Measurements from ENCODE around the gene ABHD5. TPM values are rescaled to one million over a fixed set of nuclear protein-coding genes. Genes with fewer than 3 reads are reported as not detected.

ABHD5 gene
- total RNA-seq, 4 donors from 2014 or later: 2.8 to 21.3 (median 12.2) TPM

GRCh38 chr3:43768381-43768973, 77.7 kb downstream of the ABHD5 start:
- H3K4me1 ChIP-seq: no peaks in the 10 kb centered on the region
- peak in 1 of 2 donors; percentile 36 for DNase-seq
- H3K4me3 ChIP-seq: no peak overlapping the region
- TF ChIP-seq POLR2A (IDR thresholded peaks at IDR 0.05) (no peak), CTCF (IDR thresholded peaks at IDR 0.05) (no peak)
- no peaks in the 10 kb centered on the region for H3K9me3 ChIP-seq
- no peaks in the 10 kb centered on the region for H3K36me3 ChIP-seq
- no peaks in the 10 kb centered on the region for H3K27me3 ChIP-seq
- no peak overlapping the region for H3K27ac ChIP-seq
- intact Hi-C loops (cut with DNase I; ENCODE audit: low total_unique reads): no loop called here

DNA sequence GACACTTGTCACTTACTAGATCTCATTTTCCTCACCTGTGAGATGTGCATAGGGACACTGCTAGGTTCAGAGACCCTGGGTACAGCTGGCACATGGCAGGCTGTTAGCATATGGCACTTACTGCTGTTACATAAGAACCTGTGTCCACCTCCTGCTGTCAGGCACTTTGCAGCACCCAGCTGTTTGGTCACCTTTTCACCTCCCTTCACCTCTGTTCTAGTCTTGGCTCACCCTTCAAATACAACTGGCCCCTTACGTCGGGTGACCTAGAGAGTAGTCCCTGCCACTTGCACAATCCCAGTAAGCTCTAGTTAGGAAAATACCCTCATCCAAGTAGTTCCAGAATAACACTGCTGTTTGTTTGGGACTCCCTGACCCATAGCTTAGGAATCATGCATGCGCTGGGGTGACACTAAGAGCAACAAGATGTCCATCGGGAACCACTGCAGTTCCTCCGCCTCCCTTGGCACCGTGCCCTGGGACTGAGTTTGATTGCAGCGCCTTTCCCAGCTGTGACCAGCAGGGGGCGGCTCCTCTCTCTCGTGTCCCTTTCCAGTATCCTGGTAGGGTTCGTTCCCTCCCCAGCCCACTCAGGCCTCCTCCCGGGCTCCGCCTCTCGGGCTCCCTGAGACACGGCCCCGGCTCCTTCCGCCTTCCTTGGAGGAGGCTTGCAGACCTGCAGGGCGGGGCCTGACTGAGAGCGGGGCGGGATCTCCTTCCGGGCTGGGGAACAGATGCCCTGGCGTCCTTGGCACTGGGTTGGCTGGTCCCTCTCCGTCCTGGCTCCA, 78.6 kb downstream of the ABHD5 start:
- H3K9me3 ChIP-seq: no peaks in the 10 kb centered on the region
- H3K27ac ChIP-seq: peak overlapping the region; percentile 61 to 77
- no peaks in the 10 kb centered on the region for H3K27me3 ChIP-seq
- no peak for TF ChIP-seq POLR2A (IDR thresholded peaks at IDR 0.05)
- peak; percentile 77 to 86 (median 80) for TF ChIP-seq CTCF (IDR thresholded peaks at IDR 0.05)
- peak; percentile 93 to 95 for DNase-seq
- peak overlapping the region; percentile 19 to 26 for H3K4me3 ChIP-seq
- no peaks in the 10 kb centered on the region for H3K36me3 ChIP-seq
- intact Hi-C loops (cut with DNase I; ENCODE audit: low total_unique reads): no loop called here
- no peaks in the 10 kb centered on the region for H3K4me1 ChIP-seq

DNA sequence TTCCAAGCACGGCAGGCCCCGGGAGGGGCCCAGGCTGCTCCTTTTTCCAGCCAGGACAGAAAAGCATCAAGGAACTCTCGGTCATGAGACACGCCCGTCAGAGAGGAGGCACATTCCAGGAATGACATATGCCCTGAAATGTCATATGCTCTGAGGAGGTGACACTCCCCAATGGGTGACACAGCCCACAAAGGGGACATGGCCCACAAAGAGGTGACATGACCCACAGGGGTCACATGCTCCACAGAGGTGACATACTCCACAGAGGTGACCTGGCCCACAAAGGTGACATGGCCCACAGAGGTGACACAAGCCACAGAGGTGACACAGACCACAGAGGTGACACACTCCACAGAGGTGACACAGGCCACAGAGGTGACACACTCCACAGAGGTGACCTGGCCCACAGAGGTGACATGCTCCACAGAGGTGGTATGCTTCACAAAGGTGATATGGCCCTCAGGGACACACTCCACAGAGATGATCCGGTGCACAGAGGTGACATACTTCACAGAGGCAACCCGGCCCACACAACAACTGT, 79.2 kb downstream of the ABHD5 start:
- intact Hi-C loops (cut with DNase I; ENCODE audit: low total_unique reads): no loop called here
- no peak for DNase-seq
- H3K4me3 ChIP-seq: peak overlapping the region; percentile 19 to 26
- no peaks in the 10 kb centered on the region for H3K4me1 ChIP-seq
- no peaks in the 10 kb centered on the region for H3K27me3 ChIP-seq
- peak overlapping the region; percentile 61 to 77 for H3K27ac ChIP-seq
- TF ChIP-seq CTCF (IDR thresholded peaks at IDR 0.05) (no peak), POLR2A (IDR thresholded peaks at IDR 0.05) (no peak)
- H3K9me3 ChIP-seq: no peaks in the 10 kb centered on the region
- H3K36me3 ChIP-seq: no peaks in the 10 kb centered on the region

DNA sequence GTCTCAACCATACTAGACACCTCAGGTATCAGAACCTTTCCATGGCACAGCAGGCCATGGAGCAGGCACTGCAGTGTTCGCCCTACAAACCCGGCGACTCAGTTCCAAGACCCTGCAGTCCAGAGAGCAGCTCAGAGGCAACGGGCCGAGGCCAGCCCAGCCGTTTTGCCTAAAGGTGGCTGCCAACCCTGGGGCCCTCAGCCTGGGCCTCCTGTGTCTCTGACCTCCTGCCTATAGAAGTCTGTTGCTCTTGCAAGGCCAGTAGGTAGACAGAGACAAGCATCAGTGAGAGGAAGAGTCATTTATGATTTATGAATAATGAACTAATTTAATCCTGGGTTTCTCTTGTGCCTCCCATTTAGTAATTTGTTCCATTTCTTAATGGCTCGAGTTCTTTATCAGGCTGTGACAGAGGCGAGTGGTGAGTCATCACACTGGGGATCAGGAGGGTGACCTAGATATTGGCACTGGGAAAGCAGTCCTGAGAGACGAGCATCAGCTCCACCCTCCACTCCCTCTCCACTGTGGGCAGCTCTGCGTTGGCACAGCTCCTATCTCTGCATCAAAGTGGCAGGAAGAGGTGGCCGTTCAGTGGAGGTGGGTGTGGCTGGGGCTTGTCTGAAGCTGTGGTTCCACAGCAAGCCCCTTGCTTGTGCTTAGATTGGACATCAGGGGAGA, 79.8 kb downstream of the ABHD5 start:
- peak overlapping the region; percentile 61 to 77 for H3K27ac ChIP-seq
- no peaks in the 10 kb centered on the region for H3K36me3 ChIP-seq
- H3K4me3 ChIP-seq: no peak overlapping the region
- intact Hi-C loops (cut with DNase I; ENCODE audit: low total_unique reads): no loop called here
- TF ChIP-seq CTCF (IDR thresholded peaks at IDR 0.05) (no peak), POLR2A (IDR thresholded peaks at IDR 0.05) (no peak)
- H3K4me1 ChIP-seq: no peaks in the 10 kb centered on the region
- peak; percentile 37 to 73 for DNase-seq
- no peaks in the 10 kb centered on the region for H3K27me3 ChIP-seq
- no peaks in the 10 kb centered on the region for H3K9me3 ChIP-seq

All from uterus (tissue), 4 donors.